ENCODE results near the gene LHX4. TPM values are rescaled to one million over a fixed set of nuclear protein-coding genes. Genes with fewer than 3 reads are reported as not detected.

Gene LHX4
- total RNA-seq, 2 donors from 2014 or later: not detected

DNA sequence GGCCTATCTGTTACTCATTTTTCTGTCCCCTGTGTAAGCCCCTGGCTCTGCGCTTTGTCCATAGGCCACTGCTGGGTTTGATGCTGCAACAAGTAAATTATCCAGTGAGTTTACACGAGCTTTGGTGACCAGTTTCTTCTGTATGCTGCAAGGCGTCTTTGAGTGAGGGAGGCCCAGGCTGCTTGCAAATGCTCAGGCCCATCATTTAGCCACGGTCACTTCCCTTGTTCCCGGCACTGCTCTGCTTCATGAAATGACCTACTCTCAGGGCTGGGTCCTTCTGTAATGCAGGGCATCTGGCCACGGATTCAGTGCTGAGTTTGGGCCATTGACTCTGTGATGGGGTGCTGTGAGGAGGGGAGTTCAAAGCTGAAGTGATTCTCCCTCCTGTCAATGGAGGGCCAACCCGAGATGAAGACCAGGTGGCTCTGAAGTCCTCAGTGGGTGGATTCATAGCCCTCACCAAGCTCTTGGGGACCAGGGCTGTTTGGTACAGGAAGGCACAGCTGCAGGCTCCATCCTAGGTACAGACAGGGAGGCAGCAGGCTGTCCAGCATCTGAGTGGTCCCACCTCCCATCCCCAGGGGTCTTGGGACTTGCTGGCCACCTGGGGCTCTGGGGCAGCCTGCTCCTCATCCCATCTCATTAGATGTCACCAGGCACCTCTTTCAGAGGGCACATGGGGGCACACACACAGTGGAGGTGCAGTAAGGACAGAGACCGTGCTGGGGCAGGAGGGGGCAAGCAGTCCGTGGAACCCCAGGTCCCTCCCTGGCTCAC, 21.7 kb downstream of the LHX4 start:
- no peak overlapping the region for H3K4me3 ChIP-seq (ENCODE audit: low read length)
- H3K4me1 ChIP-seq (ENCODE audit: control insufficient read depth, insufficient read depth, low read length): no peaks in the 10 kb centered on the region
- TF ChIP-seq, protein P1, sequence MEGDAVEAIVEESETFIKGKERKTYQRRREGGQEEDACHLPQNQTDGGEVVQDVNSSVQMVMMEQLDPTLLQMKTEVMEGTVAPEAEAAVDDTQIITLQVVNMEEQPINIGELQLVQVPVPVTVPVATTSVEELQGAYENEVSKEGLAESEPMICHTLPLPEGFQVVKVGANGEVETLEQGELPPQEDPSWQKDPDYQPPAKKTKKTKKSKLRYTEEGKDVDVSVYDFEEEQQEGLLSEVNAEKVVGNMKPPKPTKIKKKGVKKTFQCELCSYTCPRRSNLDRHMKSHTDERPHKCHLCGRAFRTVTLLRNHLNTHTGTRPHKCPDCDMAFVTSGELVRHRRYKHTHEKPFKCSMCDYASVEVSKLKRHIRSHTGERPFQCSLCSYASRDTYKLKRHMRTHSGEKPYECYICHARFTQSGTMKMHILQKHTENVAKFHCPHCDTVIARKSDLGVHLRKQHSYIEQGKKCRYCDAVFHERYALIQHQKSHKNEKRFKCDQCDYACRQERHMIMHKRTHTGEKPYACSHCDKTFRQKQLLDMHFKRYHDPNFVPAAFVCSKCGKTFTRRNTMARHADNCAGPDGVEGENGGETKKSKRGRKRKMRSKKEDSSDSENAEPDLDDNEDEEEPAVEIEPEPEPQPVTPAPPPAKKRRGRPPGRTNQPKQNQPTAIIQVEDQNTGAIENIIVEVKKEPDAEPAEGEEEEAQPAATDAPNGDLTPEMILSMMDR (conservative IDR thresholded peaks at IDR 0.05): no peak
- H3K9me3 ChIP-seq (ENCODE audit: control insufficient read depth, low read length): no peaks in the 10 kb centered on the region
- no peaks in the 10 kb centered on the region for H3K4me1 Mint-ChIP-seq
- no peak overlapping the region for H3K4me3 Mint-ChIP-seq
- DNase-seq: no peak
- H3K27ac ChIP-seq (ENCODE audit: low read depth, low read length): no peak overlapping the region
- no peaks in the 10 kb centered on the region for H3K9me3 Mint-ChIP-seq
- H3K27ac Mint-ChIP-seq: no peak overlapping the region
- H3K27me3 ChIP-seq (ENCODE audit: control insufficient read depth, insufficient read depth, low read length, poor library complexity, severe bottlenecking): no peaks in the 10 kb centered on the region
- no peaks in the 10 kb centered on the region for H3K36me3 ChIP-seq (ENCODE audit: control insufficient read depth, insufficient read depth, low read length)
- WGBS, 2 experiments (ENCODE audit: insufficient coverage in 1 of 2, insufficient read length in 1 of 2): 87 to 88% methylated on average over 8 to 9 of the region's 9 CpGs
- no peaks in the 10 kb centered on the region for H3K36me3 Mint-ChIP-seq (ENCODE audit: low read depth)
- no peak overlapping the region for H3K9ac ChIP-seq (ENCODE audit: extremely low read depth, low read length, poor library complexity, severe bottlenecking)
- H3K27me3 Mint-ChIP-seq (ENCODE audit: insufficient read depth): peaks cover 29% of the 10 kb centered on the region

GRCh38 chr1:180252638-180253536, 22.8 kb downstream of the LHX4 start:
- Mint-ChIP-seq H3K4me1 (no peaks in the 10 kb centered on the region), H3K36me3 (ENCODE audit: low read depth) (no peaks in the 10 kb centered on the region), H3K27ac (no peak overlapping the region), H3K27me3 (ENCODE audit: insufficient read depth) (peaks cover 20% of the 10 kb centered on the region), H3K4me3 (no peak overlapping the region), H3K9me3 (no peaks in the 10 kb centered on the region)
- H3K4me1 ChIP-seq (ENCODE audit: control insufficient read depth, insufficient read depth, low read length): no peaks in the 10 kb centered on the region
- 59 to 83% methylated on average over 9 to 12 of the region's 12 CpGs for WGBS, 2 experiments (ENCODE audit: insufficient coverage in 1 of 2, insufficient read length in 1 of 2)
- TF ChIP-seq, protein P1 (conservative IDR thresholded peaks at IDR 0.05): peak; percentile 94
- DNase-seq: peak; percentile 97
- H3K36me3 ChIP-seq (ENCODE audit: control insufficient read depth, insufficient read depth, low read length): no peaks in the 10 kb centered on the region
- no peak overlapping the region for H3K27ac ChIP-seq (ENCODE audit: low read depth, low read length)
- H3K9me3 ChIP-seq (ENCODE audit: control insufficient read depth, low read length): no peaks in the 10 kb centered on the region
- H3K4me3 ChIP-seq (ENCODE audit: low read length): no peak overlapping the region
- no peaks in the 10 kb centered on the region for H3K27me3 ChIP-seq (ENCODE audit: control insufficient read depth, insufficient read depth, low read length, poor library complexity, severe bottlenecking)
- no peak overlapping the region for H3K9ac ChIP-seq (ENCODE audit: extremely low read depth, low read length, poor library complexity, severe bottlenecking)

- Mint-ChIP-seq H3K27ac (no peak overlapping the region), H3K27me3 (ENCODE audit: insufficient read depth) (peaks cover 21% of the 10 kb centered on the region), H3K4me1 (no peaks in the 10 kb centered on the region), H3K4me3 (no peak overlapping the region), H3K36me3 (ENCODE audit: low read depth) (no peaks in the 10 kb centered on the region), H3K9me3 (no peaks in the 10 kb centered on the region)
- H3K27me3 ChIP-seq (ENCODE audit: control insufficient read depth, insufficient read depth, low read length, poor library complexity, severe bottlenecking): no peaks in the 10 kb centered on the region
- 89% methylated on average over 23 to 31 of the region's 31 CpGs for WGBS, 2 experiments (ENCODE audit: insufficient coverage in 1 of 2, insufficient read length in 1 of 2)
- DNase-seq: no peak
- no peak overlapping the region for H3K9ac ChIP-seq (ENCODE audit: extremely low read depth, low read length, poor library complexity, severe bottlenecking)
- H3K4me3 ChIP-seq (ENCODE audit: low read length): no peak overlapping the region
- no peaks in the 10 kb centered on the region for H3K9me3 ChIP-seq (ENCODE audit: control insufficient read depth, low read length)
- TF ChIP-seq, protein P1 (conservative IDR thresholded peaks at IDR 0.05): no peak
- no peaks in the 10 kb centered on the region for H3K36me3 ChIP-seq (ENCODE audit: control insufficient read depth, insufficient read depth, low read length)
- no peak overlapping the region for H3K27ac ChIP-seq (ENCODE audit: low read depth, low read length)
- no peaks in the 10 kb centered on the region for H3K4me1 ChIP-seq (ENCODE audit: control insufficient read depth, insufficient read depth, low read length)
These were observed 23.8 kb downstream of the LHX4 start for GRCh38 chr1:180253585-180254495.
